ENCODE data around the gene RHOBTB1.
A peak's percentile ranks its signal among the peaks of the same experiment; 100 is the strongest.

The RHOBTB1 gene

GRCh38 chr10:60890811-60891210 is 53.2 kb downstream of the RHOBTB1 start:
- TF ChIP-seq CTCF (conservative IDR thresholded peaks at IDR 0.05; ENCODE audit: low read length) = no peak
- DNase-seq (ENCODE audit: low read depth) = no peak
- no peak overlapping the region for H3K4me3 ChIP-seq (ENCODE audit: low read length)

- peak; percentile 49 for TF ChIP-seq CTCF (conservative IDR thresholded peaks at IDR 0.05; ENCODE audit: low read length)
- no peak overlapping the region for H3K4me3 ChIP-seq (ENCODE audit: low read length)
- no peak for DNase-seq (ENCODE audit: low read depth)
These were observed 60.8 kb downstream of the RHOBTB1 start for GRCh38 chr10:60883187-60883586.

- no peak for TF ChIP-seq CTCF (conservative IDR thresholded peaks at IDR 0.05; ENCODE audit: low read length)
- no peak overlapping the region for H3K4me3 ChIP-seq (ENCODE audit: low read length)
- no peak for DNase-seq (ENCODE audit: low read depth)
These were observed 65.8 kb downstream of the RHOBTB1 start for GRCh38 chr10:60878224-60878623.

DNA sequence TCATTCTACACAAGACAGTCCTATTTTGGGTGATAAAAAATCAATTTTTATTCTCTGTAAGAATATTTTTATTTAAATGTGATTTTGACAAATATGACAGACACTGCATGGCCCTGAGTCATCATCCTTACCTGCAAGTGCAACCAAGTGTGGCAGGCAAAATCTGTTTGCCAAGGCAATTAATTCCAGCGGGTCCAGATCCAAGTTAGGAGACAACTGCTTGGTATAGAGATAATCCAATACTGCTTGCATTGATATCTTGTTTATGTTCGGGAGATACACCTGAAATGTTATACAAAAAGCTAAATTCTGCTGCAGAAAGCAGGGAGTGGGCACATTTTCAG is 66.2 kb downstream of the RHOBTB1 start:
- H3K4me3 ChIP-seq (ENCODE audit: low read length) = no peak overlapping the region
- TF ChIP-seq CTCF (conservative IDR thresholded peaks at IDR 0.05; ENCODE audit: low read length) = no peak
- DNase-seq (ENCODE audit: low read depth) = no peak

- no peak overlapping the region for H3K4me3 ChIP-seq (ENCODE audit: low read length)
- DNase-seq (ENCODE audit: low read depth) = no peak
- TF ChIP-seq CTCF (conservative IDR thresholded peaks at IDR 0.05; ENCODE audit: low read length) = no peak
These were observed 66.8 kb downstream of the RHOBTB1 start for GRCh38 chr10:60877061-60877776.

- H3K4me3 ChIP-seq (ENCODE audit: low read length) = no peak overlapping the region
- no peak for DNase-seq (ENCODE audit: low read depth)
- TF ChIP-seq CTCF (conservative IDR thresholded peaks at IDR 0.05; ENCODE audit: low read length) = no peak
These were observed 70.2 kb downstream of the RHOBTB1 start for GRCh38 chr10:60873758-60874157.

- no peak for DNase-seq (ENCODE audit: low read depth)
- TF ChIP-seq CTCF (conservative IDR thresholded peaks at IDR 0.05; ENCODE audit: low read length) = no peak
- H3K4me3 ChIP-seq (ENCODE audit: low read length) = no peak overlapping the region
These were observed 71.5 kb downstream of the RHOBTB1 start for GRCh38 chr10:60872451-60872850.

Measured in AG10803 (cell line).